H1 (cell line): Measurements from ENCODE around the gene GSK3B. TPM values are rescaled to one million over a fixed set of nuclear protein-coding genes. Genes with fewer than 3 reads are reported as not detected.

ENCODE experiments used
- CTCF ChIA-PET: fragments of 300-600 bp; sonication (Branson Sonifier 250); formaldehyde crosslinking; loops from one replicate; lab custom pipeline; 2021; ENCODE audit not compliant: partially characterized antibody; lab: Charles Lee
- POLR2A ChIA-PET: fragments of 300-600 bp; sonication (Branson Sonifier 250); formaldehyde crosslinking; loops from one replicate; lab custom pipeline; 2021; ENCODE audit warnings: inconsistent platforms; ENCODE audit not compliant: partially characterized antibody; lab: Charles Lee
- DNase-seq, 2 experiments: peaks; one replicate each; pipeline versions ENCODE4 v3.0.0 to v3.0.0-alpha.2; 2010 to 2022; ENCODE audit warnings: low spot score in 2 of 2, low read depth in 1 of 2, mixed read lengths in 1 of 2
- FAIRE-seq: peaks from 2 replicates; lab custom pipeline; 2011; peaks lifted over from hg19 to GRCh38; lab: Jason Lieb, UNC
- H2AFZ ChIP-seq: 2 replicates; pipeline ENCODE4 v1.8.1; 2012; ENCODE audit warnings: low read length, inconsistent platforms
- H2AK5ac ChIP-seq: 2 replicates; pipeline ENCODE4 v1.6.1; 2013; ENCODE audit warnings: low read depth, low read length
- H2BK120ac ChIP-seq: replicated peaks from 2 replicates; pipeline ENCODE3; 2013; ENCODE audit warnings: low read depth, low read length, inconsistent platforms
- H2BK12ac ChIP-seq: 2 replicates; pipeline ENCODE4 v1.6.1; 2013; ENCODE audit warnings: low read depth, low read length
- H2BK15ac ChIP-seq: 2 replicates; pipeline ENCODE4 v1.6.1; 2013; ENCODE audit warnings: low read length
- H2BK20ac ChIP-seq: 2 replicates; pipeline ENCODE4 v1.6.1; 2013; ENCODE audit warnings: low read length
- H2BK5ac ChIP-seq: 2 replicates; pipeline ENCODE4 v1.6.1; 2013; ENCODE audit warnings: low read depth, low read length
- H3K14ac ChIP-seq: 2 replicates; pipeline ENCODE4 v1.6.1; 2013; ENCODE audit warnings: inconsistent platforms; ENCODE audit not compliant: insufficient read length
- H3K18ac ChIP-seq: 2 replicates; pipeline ENCODE4 v1.6.1; 2013; ENCODE audit warnings: low read length; ENCODE audit errors: extremely low read depth
- H3K23ac ChIP-seq: 2 replicates; pipeline ENCODE4 v1.6.1; 2013; ENCODE audit warnings: inconsistent platforms; ENCODE audit not compliant: insufficient read length
- H3K23me2 ChIP-seq: 2 replicates; pipeline ENCODE4 v1.6.1; 2013; ENCODE audit warnings: low read depth, low read length
- H3K27ac ChIP-seq: 2 replicates; pipeline ENCODE4 v1.6.1; 2011; ENCODE audit warnings: low read depth, low read length, inconsistent platforms
- H3K27me3 ChIP-seq, 4 experiments: replicated peaks in 1 of 4; 1 replicate in 1 of 4; 2 replicates in 3 of 4; pipeline versions ENCODE4 v1.6.1 to v1.8.1; 2011 to 2013; ENCODE audit warnings: low read length in 3 of 4, mild to moderate bottlenecking in 3 of 4, inconsistent platforms in 2 of 4, mixed read lengths in 2 of 4, moderate library complexity in 1 of 4; ENCODE audit not compliant: control insufficient read depth in 3 of 4, insufficient read depth in 3 of 4; ENCODE audit errors: extremely low read depth in 1 of 4
- H3K36me3 ChIP-seq, 4 experiments: 2 replicates each; pipeline versions ENCODE4 v1.6.1 to v1.8.1; 2011 to 2013; ENCODE audit warnings: mild to moderate bottlenecking in 4 of 4, low read length in 3 of 4, moderate library complexity in 2 of 4, control low read depth in 1 of 4, inconsistent platforms in 1 of 4; ENCODE audit not compliant: insufficient read depth in 4 of 4, control insufficient read depth in 2 of 4
- H3K4ac ChIP-seq: replicated peaks from 2 replicates; pipeline ENCODE3; 2013; ENCODE audit warnings: low read length, low read depth, mixed read lengths, inconsistent platforms; ENCODE audit not compliant: insufficient read length
- H3K4me1 ChIP-seq, 4 experiments: replicated peaks in 1 of 4; 1 replicate in 1 of 4; 2 replicates in 3 of 4; pipeline versions ENCODE4 v1.6.1 to v1.8.1; 2011 to 2013; ENCODE audit warnings: low read length in 3 of 4, inconsistent platforms in 2 of 4, mixed read lengths in 1 of 4; ENCODE audit not compliant: insufficient read depth in 4 of 4, control insufficient read depth in 3 of 4
- H3K4me2 ChIP-seq, 2 experiments: 2 replicates each; pipeline versions ENCODE4 v1.6.1 to v1.8.1; 2011 to 2013; ENCODE audit warnings: low read depth in 2 of 2, low read length in 2 of 2, control low read depth in 1 of 2, inconsistent platforms in 1 of 2, mild to moderate bottlenecking in 1 of 2; ENCODE audit not compliant: insufficient read depth in 1 of 2
- H3K4me3 ChIP-seq, 4 experiments: fragments of 200-600, 300-600 bp in 1 of 4; sonication (generic), shearing (Covaris generic), sonication (Bioruptor Twin) in 1 of 4; 2 replicates each; pipeline versions ENCODE4 v1.5.1 to v1.8.1; 2011 to 2016; ENCODE audit warnings: low read length in 4 of 4, low read depth in 3 of 4, control low read depth in 2 of 4, inconsistent platforms in 2 of 4, mild to moderate bottlenecking in 2 of 4, mixed read lengths in 1 of 4, moderate library complexity in 1 of 4; ENCODE audit not compliant: insufficient read depth in 2 of 4; ENCODE audit errors: extremely low read depth in 1 of 4
- H3K56ac ChIP-seq: replicated peaks from 2 replicates; pipeline ENCODE3; 2013; ENCODE audit warnings: low read depth, mild to moderate bottlenecking, mixed read lengths, low read length, inconsistent platforms; ENCODE audit not compliant: insufficient read length
- H3K79me1 ChIP-seq: 2 replicates; pipeline ENCODE4 v1.6.1; 2013; ENCODE audit warnings: low read depth, low read length, control low read depth
- H3K79me2 ChIP-seq, 2 experiments: 2 replicates each; pipeline versions ENCODE4 v1.6.1 to v1.8.1; 2012 to 2013; ENCODE audit warnings: low read length in 2 of 2, mild to moderate bottlenecking in 2 of 2, inconsistent platforms in 1 of 2; ENCODE audit not compliant: insufficient read depth in 2 of 2, control insufficient read depth in 1 of 2
- H3K9ac ChIP-seq, 4 experiments: replicated peaks in 1 of 4; 1 replicate in 1 of 4; 2 replicates in 3 of 4; pipeline versions ENCODE4 v1.6.1 to v1.8.1; 2011 to 2013; ENCODE audit warnings: low read depth in 3 of 4, low read length in 3 of 4, control low read depth in 2 of 4, mild to moderate bottlenecking in 2 of 4, moderate library complexity in 2 of 4, inconsistent platforms in 1 of 4; ENCODE audit errors: extremely low read depth in 1 of 4
- H3K9me3 ChIP-seq, 2 experiments: 2 replicates each; pipeline versions ENCODE4 v1.6.1 to v1.8.1; 2012 to 2013; ENCODE audit warnings: mild to moderate bottlenecking in 2 of 2, moderate library complexity in 2 of 2, control low read depth in 1 of 2, inconsistent platforms in 1 of 2, low read depth in 1 of 2, low read length in 1 of 2, mixed read lengths in 1 of 2; ENCODE audit not compliant: insufficient read depth in 2 of 2
- H4K20me1 ChIP-seq, 2 experiments: replicated peaks in 1 of 2; 2 replicates each; pipeline versions ENCODE3 to v1.8.1; 2011 to 2013; ENCODE audit warnings: inconsistent platforms in 2 of 2, low read length in 2 of 2, mild to moderate bottlenecking in 1 of 2; ENCODE audit not compliant: insufficient read depth in 2 of 2, control insufficient read depth in 1 of 2
- H4K5ac ChIP-seq: 2 replicates; pipeline ENCODE4 v1.6.1; 2013; ENCODE audit warnings: low read length, low read depth, mixed read lengths, inconsistent platforms; ENCODE audit not compliant: insufficient read length
- H4K8ac ChIP-seq: 2 replicates; pipeline ENCODE4 v1.8.0; 2013; ENCODE audit warnings: mild to moderate bottlenecking, moderate library complexity, low read length, inconsistent platforms; ENCODE audit not compliant: insufficient read depth; ENCODE audit errors: extremely low read depth
- H4K91ac ChIP-seq: replicated peaks from 2 replicates; pipeline ENCODE3; 2013; ENCODE audit warnings: low read length, mixed read lengths, inconsistent platforms; ENCODE audit not compliant: insufficient read length
- BACH1 ChIP-seq: IDR thresholded peaks from 2 replicates; pipeline ENCODE4 v1.6.1; 2012; ENCODE audit warnings: low read length, improper control_type of control experiment
- BCL11A ChIP-seq, 2 experiments: IDR thresholded peaks; one replicate each; pipeline ENCODE4 v1.6.1; 2011; ENCODE audit warnings: low read depth in 2 of 2, low read length in 2 of 2, mild to moderate bottlenecking in 2 of 2
- EP300 ChIP-seq, 2 experiments: IDR thresholded peaks; 1 replicate in 1 of 2; 2 replicates in 1 of 2; pipeline ENCODE4 v1.6.1; 2011 to 2012; ENCODE audit warnings: low read depth in 2 of 2, low read length in 2 of 2, mild to moderate bottlenecking in 2 of 2, borderline replicate concordance in 1 of 2, inconsistent platforms in 1 of 2, moderate library complexity in 1 of 2
- GABPA ChIP-seq: IDR thresholded peaks from 2 replicates; pipeline ENCODE4 v1.6.1; 2011; ENCODE audit warnings: mild to moderate bottlenecking, low read length, moderate library complexity, borderline replicate concordance; ENCODE audit not compliant: insufficient read depth
- HDAC6 ChIP-seq: IDR thresholded peaks from one replicate; pipeline ENCODE4 v1.7.1; 2012; ENCODE audit warnings: low read depth, mild to moderate bottlenecking, inconsistent platforms, low read length, moderate library complexity
- JUND ChIP-seq: IDR thresholded peaks from 2 replicates; pipeline ENCODE4 v1.6.1; 2011; ENCODE audit warnings: mild to moderate bottlenecking, improper control_type of control experiment, low read length
- KDM5A ChIP-seq: fragments of 200-600 bp; IDR thresholded peaks from 2 replicates; pipeline ENCODE4 v1.7.1; 2012; ENCODE audit warnings: mild to moderate bottlenecking, low read length, inconsistent platforms, mixed read lengths
- MAX ChIP-seq: IDR thresholded peaks from 2 replicates; pipeline ENCODE4 v1.6.1; 2012; ENCODE audit warnings: inconsistent platforms
- PHF8 ChIP-seq: fragments of 200-600 bp; sonication (generic); conservative IDR thresholded peaks from 2 replicates; pipeline ENCODE4 v1.7.1; 2012; ENCODE audit warnings: low read depth, mild to moderate bottlenecking, inconsistent platforms, low read length, moderate library complexity
- POLR2A ChIP-seq, 2 experiments: IDR thresholded peaks; 1 replicate in 1 of 2; 2 replicates in 1 of 2; pipeline ENCODE4 v1.6.1; 2011; ENCODE audit warnings: low read depth in 2 of 2, low read length in 2 of 2, mild to moderate bottlenecking in 2 of 2; ENCODE audit errors: control extremely low read depth in 1 of 2
- SIN3A ChIP-seq, 2 experiments: IDR thresholded peaks in 1 of 2; conservative IDR thresholded peaks in 1 of 2; 2 replicates each; pipeline ENCODE4 v1.6.1; 2011 to 2012; ENCODE audit warnings: low read length in 2 of 2, improper control_type of control experiment in 1 of 2, low read depth in 1 of 2, mild to moderate bottlenecking in 1 of 2
- SIX5 ChIP-seq: IDR thresholded peaks from 2 replicates; pipeline ENCODE4 v1.6.1; 2011; ENCODE audit warnings: mild to moderate bottlenecking, low read depth, low read length
- SRF ChIP-seq: IDR thresholded peaks from 2 replicates; pipeline ENCODE4 v1.6.1; 2011; ENCODE audit warnings: mild to moderate bottlenecking, low read depth, low read length, moderate library complexity
- TAF1 ChIP-seq: IDR thresholded peaks from 2 replicates; pipeline ENCODE4 v1.6.1; 2011; ENCODE audit warnings: mild to moderate bottlenecking, low read depth, low read length
- TAF7 ChIP-seq: optimal IDR thresholded peaks from 2 replicates; pipeline ENCODE3; 2011; ENCODE audit warnings: low read depth, mild to moderate bottlenecking, inconsistent platforms, low read length, moderate library complexity, borderline replicate concordance
- WGBS, 2 experiments: shearing (Covaris generic) in 1 of 2; methylation state at CpG; one replicate each; pipeline versions ENCODE4 v1.1.6 to v1.1.7; 2013 to 2015; ENCODE audit warnings: low lambda C conversion rate in 2 of 2, mixed read lengths in 2 of 2, inconsistent platforms in 1 of 2, low coverage in 1 of 2, missing lambda C conversion rate in 1 of 2; ENCODE audit not compliant: insufficient replicate concordance in 2 of 2, insufficient coverage in 1 of 2, insufficient read length in 1 of 2; ENCODE audit errors: extremely low coverage in 1 of 2, missing lambda C conversion rate in 1 of 2; 5-methylcytosine and 5-hydroxymethylcytosine counted together
- polyA plus RNA-seq, 7 experiments: library from polyadenylated mRNA; depleted of rRNA in 3 of 7; stranded (reverse) in 5 of 7; unstranded in 2 of 7; fragments of >200 nt in 5 of 7; fragments of 200-250 nt in 2 of 7; gene quantifications; 1 replicate in 5 of 7; 2 replicates in 1 of 7; 4 replicates in 1 of 7; pipeline versions ENCODE4 v1.2.1 to v1.2.3, GENCODE V29; 2011 to 2013; ENCODE audit warnings: missing spikeins in 2 of 7, mixed read lengths in 2 of 7
- total RNA-seq: library from RNA; stranded (reverse); fragmentation: NEBNext Ultra II Directional; extraction: Animal tissue kit (Norgen Biotek cat#: 25700); gene quantifications from 2 replicates; pipeline ENCODE4 v1.2.1, GENCODE V29; 2021

GSK3B gene
- total and polyA plus RNA-seq, 2 of the 8 experiments (the other 6 are each of a cell fraction or from before 2014, with no cell fraction given) = 24.2 to 50.7 TPM

GRCh38 chr3:119955972-119956371 is 138.3 kb downstream of the GSK3B start:
- no peak overlapping the region for H3K18ac ChIP-seq
- H2AFZ ChIP-seq = no peak overlapping the region
- H4K20me1 ChIP-seq = peaks cover 1 to 2% of the 10 kb centered on the region in 2 experiments
- no peak overlapping the region for H3K4me3 ChIP-seq
- H3K79me2 ChIP-seq = peaks cover 0 to 25% of the 10 kb centered on the region in 2 experiments; a peak in 2 of 4 replicates
- no peak overlapping the region for H3K56ac ChIP-seq
- H3K23me2 ChIP-seq = no peaks in the 10 kb centered on the region
- H3K9ac ChIP-seq = no peak overlapping the region
- H3K79me1 ChIP-seq = no peaks in the 10 kb centered on the region
- H3K9me3 ChIP-seq = no peaks in the 10 kb centered on the region
- FAIRE-seq (no peak), DNase-seq (no peak)
- no peak overlapping the region for H3K27ac ChIP-seq
- no peak overlapping the region for H3K4me2 ChIP-seq
- H2BK5ac ChIP-seq = no peak overlapping the region
- H3K27me3 ChIP-seq = no peaks in the 10 kb centered on the region
- no peak overlapping the region for H2BK20ac ChIP-seq
- H2BK12ac ChIP-seq = no peak overlapping the region
- H4K8ac ChIP-seq = no peak overlapping the region
- ChIA-PET CTCF (no interaction called here), POLR2A (no interaction called here)
- H4K91ac ChIP-seq = no peak overlapping the region
- no peak overlapping the region for H2BK120ac ChIP-seq
- no peak overlapping the region for H4K5ac ChIP-seq
- no peak overlapping the region for H3K4ac ChIP-seq
- no peak overlapping the region for H3K14ac ChIP-seq
- WGBS, 2 experiments = 93% methylated on average over 6 of the region's 6 CpGs; no CpG with 5 or more reads in 1 of the 2 experiments
- no peaks in the 10 kb centered on the region for H3K36me3 ChIP-seq
- H3K4me1 ChIP-seq = peaks cover 0 to 1% (median 0%) of the 10 kb centered on the region in 4 experiments; a peak in 1 of 7 replicates
- H2BK15ac ChIP-seq = no peak overlapping the region
- no peak overlapping the region for H3K23ac ChIP-seq
- no peak overlapping the region for H2AK5ac ChIP-seq
- TF ChIP-seq MAX (no peak), KDM5A (no peak), SIX5 (no peak), GABPA (no peak), EP300 (IDR thresholded peaks at IDR 0.05; ENCODE audit: borderline replicate concordance in 1 of 2, low read depth in 2 of 2, low read length in 2 of 2) (no peak), JUND (no peak), TAF7 (no peak), PHF8 (no peak), TAF1 (no peak), SRF (no peak), BCL11A (IDR thresholded peaks at IDR 0.05; ENCODE audit: low read depth in 2 of 2, low read length in 2 of 2) (no peak), HDAC6 (no peak), POLR2A (IDR thresholded peaks at IDR 0.05; ENCODE audit: control extremely low read depth in 1 of 2, low read depth in 2 of 2, low read length in 2 of 2) (no peak), SIN3A (conservative IDR thresholded peaks at IDR 0.05 in 1 of 2, IDR thresholded peaks at IDR 0.05 in 1 of 2; ENCODE audit: low read depth in 1 of 2, low read length in 2 of 2) (no peak), BACH1 (no peak)
